HG03378 (cell line): ENCODE results near the gene FKRP.

Source experiments
- ATAC-seq: cut with Tn5 transposase; IDR thresholded peaks from one replicate; pipeline ENCODE4 v1.9.1; 2021; ENCODE audit warnings: mild to moderate bottlenecking, moderate library complexity; ENCODE audit not compliant: unreplicated experiment

The FKRP gene

DNA sequence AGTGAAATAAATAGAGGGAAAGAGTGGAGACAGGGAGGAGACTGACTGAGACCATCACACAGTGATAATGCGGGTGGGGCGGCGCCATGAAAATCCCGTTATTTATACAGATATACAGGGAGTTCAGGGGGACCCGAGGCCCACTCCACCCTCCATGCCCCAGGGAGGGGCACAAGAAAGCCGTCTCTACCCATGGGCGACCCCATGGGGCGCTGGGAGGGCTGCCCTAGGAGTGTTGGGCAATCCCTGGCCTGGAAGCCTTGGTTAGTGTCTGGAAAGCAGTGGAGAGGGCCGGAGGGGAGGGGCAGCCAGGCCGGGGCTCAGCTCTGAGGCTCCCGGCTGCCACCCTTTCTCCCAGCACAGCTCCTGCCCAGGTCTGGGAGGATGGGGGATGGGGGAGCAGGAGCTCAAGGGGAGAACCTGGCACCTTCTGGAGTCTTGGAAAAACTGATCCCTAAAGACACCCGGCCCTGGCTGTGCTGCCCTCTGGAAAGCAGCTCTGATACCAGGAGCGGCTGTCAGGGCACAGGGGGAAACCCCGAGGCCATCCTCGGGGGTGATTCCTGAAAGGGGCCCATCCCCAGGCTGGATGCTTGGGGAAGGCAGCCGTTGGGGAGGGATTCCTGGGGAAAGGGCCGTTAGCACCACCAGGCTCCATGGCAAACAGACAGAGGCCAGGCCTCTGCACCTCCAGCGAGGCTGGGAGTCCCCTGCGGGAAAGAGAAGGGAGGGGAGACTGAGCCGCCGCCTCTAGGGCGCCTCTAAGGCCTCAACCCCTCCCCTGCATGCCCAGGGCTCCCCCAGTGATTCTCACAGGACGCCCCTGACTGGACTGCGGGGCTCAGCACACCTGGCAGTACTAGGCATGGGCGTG is 26.0 kb upstream of the FKRP start:
- no peak for ATAC-seq

DNA sequence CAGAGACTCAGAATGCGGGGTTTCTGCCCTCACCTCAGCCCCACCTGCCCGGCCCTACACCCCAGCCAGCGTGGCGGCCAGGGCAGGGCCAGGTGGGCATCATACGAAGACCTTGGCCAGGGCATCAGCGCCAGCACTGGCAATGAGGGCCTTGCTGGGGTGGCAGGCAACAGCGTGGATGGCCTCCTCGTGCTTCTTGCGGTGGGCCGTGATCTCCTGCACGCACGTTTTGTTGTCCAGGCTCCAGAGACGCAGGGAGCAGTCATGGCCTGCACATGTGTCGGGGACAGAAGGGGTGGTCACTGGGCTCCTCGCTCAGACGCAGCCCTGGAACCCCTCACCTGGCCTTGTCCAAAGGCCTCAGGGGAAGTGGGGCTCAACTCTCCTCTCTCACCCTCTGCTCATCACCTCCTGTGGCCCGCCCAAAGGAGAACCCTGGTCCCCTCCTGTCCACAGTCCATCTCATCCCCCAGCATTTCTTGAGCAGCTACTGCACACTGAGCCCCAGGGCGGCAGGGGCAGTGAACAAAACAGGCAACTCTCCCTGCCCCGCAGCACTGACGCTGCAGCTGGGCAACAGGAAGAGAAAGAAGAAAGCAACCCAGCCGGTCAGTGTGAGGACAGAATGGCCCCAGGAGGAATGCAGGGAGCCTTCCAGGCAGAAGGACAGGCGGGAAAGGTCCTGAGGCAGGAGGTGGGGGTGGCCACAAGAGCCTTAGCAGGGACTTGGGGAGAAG is 25.2 kb upstream of the FKRP start:
- ATAC-seq, result no peak

- ATAC-seq, result no peak
Measured at GRCh38 chr19:46721269-46722003, 24.4 kb upstream of the FKRP start.

- no peak for ATAC-seq
Measured at GRCh38 chr19:46722004-46722380, 23.9 kb upstream of the FKRP start.

GRCh38 chr19:46722421-46723022 is 23.3 kb upstream of the FKRP start:
- no peak for ATAC-seq

DNA sequence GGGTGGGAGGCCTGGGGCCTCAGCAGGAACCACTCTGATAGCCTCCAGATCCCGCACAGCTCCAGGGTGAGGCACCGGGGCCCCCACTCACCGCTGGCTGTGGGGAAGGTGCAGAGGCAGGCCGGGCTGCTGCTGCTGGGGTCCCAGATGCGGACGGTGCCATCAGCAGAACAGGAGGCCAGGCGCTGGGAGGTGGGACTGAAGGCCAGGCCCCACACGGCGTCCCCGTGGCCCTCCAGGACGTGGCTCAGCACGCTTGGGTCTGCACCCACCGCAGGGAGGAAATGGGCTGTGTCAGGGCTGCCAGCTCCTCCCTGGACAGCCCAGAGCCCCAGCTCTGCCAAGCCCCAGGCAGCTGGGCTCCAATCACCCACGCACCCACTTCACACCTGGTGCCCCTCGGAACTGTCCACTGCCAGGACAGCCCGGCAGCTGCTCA is 22.8 kb upstream of the FKRP start:
- ATAC-seq, result no peak

- ATAC-seq, result no peak
Measured at GRCh38 chr19:46723471-46723870, 22.4 kb upstream of the FKRP start.

GRCh38 chr19:46724468-46724867 is 21.4 kb upstream of the FKRP start:
- ATAC-seq, result no peak

DNA sequence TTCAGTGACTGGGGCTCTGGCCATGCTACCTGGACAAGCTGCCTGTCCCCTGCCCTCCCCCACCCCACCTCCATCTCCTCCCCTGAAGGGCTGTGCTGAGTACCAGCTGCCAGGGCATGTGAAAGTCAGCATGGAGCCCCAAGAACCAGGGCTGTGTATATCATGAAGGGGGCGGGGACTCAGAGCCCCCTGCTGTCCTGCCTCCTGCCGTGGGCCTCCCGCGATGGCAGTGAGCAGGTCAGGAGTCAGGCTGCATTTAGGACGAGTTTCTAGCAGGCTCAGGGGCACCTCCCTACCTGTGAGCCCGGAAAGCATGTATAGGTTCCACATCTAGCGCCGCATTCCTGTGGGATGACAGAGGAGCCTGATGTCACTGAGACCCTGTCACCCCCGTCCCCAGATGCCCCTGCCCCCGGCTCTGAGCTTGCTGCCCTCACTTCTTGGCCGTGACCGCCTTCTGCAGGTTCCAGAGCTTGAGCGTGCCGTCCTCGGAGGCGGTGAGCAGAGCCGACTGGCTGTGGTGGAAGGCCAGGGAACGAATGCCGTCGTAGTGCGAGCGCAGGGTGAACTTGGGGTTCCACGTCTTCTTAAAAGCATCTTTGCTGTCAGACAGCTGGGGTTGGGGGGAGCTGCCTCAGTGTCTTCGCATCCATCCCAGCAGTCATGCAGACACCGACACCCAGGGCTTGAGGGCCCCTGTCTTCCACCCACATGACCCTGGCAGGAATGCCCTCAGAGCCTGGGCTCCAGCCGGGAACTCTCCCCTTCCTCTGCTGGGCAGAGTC is 20.6 kb upstream of the FKRP start:
- ATAC-seq, result no peak

GRCh38 chr19:46725859-46726393 is 19.9 kb upstream of the FKRP start:
- no peak for ATAC-seq

DNA sequence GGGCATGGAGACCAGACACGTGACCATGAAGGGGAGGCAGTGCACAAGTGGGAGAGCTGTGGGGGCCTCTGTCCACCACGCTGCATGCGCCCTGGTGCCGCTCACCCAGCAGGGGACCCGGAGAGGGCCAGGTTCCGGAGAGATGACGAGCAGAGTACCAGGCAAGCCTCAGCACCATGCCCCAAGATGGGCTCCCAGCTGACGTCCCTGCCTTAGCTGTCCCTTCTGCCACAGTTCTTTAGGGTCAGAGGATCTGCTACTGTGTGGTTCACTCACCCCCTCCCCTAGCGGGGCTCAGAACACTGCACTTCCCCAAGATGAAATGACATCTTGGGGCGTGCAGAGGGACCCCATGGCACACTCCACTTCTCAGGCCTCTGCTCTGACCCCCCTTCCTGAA is 19.3 kb upstream of the FKRP start:
- no peak for ATAC-seq

- ATAC-seq, result no peak
Measured at GRCh38 chr19:46726971-46727501, 18.8 kb upstream of the FKRP start.

GRCh38 chr19:46727757-46728156 is 18.1 kb upstream of the FKRP start:
- ATAC-seq, result no peak

DNA sequence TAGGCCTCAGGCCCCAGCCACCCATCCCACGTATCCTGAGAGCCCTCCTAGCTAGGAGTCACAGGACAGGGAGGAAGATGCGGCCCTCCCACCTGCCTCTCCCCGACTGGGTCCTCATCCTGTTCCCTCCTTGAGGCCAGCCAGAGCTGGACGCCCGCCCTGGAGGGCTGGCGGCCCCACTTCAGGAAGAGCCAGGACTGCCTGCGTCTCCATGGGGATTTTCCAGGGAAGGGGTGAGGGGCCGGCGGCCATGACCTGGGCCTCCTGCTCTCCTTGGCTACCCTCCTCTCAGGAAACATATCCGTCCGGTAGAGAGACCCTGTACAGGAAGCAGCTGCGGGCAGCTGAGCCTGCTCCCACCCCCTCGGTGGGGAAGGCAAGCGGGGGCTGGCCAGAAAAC is 17.6 kb upstream of the FKRP start:
- ATAC-seq, result no peak

GRCh38 chr19:46728693-46729339 is 17.0 kb upstream of the FKRP start:
- no peak for ATAC-seq

GRCh38 chr19:46729696-46730095 is 16.2 kb upstream of the FKRP start:
- no peak for ATAC-seq

DNA sequence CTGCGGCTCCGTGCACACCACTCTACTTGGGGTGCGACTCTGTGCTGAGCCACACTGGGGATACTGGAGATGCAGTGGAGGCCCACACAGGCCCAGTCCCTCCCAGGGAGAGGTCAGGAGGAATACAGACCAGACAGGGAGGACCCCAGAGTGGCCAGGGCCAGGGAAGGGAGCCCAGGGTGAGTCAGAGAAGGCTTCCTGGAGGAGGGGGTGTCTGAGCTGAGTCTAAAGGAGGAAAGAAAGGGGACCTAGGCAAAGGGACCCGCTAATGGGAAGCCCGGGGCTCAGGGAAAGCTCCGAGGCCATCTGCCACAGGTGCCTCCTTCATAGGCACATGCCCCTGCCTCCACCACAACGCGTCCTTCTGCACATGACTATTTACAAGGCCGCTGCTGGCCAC is 15.7 kb upstream of the FKRP start:
- ATAC-seq, result no peak

- ATAC-seq, result no peak
Measured at GRCh38 chr19:46730595-46730994, 15.3 kb upstream of the FKRP start.

DNA sequence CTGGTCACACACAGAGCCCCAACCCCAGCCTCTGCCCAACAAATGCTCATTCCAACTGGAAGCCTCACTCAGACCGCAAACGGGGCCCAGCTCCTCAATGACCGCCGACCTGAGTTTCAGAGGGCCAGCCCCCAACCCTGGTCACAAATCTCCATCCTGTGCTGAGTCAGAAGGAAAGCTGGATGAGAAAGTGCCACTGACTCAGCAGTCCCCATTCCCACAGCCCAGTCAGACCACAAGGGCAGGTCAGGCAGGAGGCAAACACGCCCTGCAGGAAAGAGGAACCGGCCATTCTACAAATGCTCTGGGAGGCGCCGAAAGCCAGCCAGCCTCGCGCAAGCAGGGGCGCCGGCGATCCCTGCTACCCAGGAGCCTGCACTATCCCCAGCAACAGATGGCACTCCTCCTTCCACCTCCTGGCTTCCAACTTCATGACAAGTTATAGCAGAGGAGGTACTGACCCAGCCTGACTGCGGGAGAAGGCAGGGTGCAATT is 14.8 kb upstream of the FKRP start:
- ATAC-seq, result no peak
